Ureter (tissue), 1 donor: ENCODE results near the gene TSC22D2. TPM values are rescaled to one million over a fixed set of nuclear protein-coding genes. Genes with fewer than 3 reads are reported as not detected.
"Not testable (repeated sequence)": the region's sequence is repeated elsewhere in the genome, so short reads cannot be mapped to it uniquely, and the experiment has no call there.

Experiments used
- DNase-seq: peaks from one replicate; pipeline ENCODE4 v3.0.0-alpha.2; 2020; ENCODE audit warnings: low spot score
- total RNA-seq: library from RNA; stranded (reverse); gene quantifications from one replicate; pipeline ENCODE4 v1.2.4, GENCODE V29; 2023
- donor health status: DM: yes; HTN: yes; CAD: no.

The TSC22D2 gene
- total RNA-seq, 1 donor from 2014 or later = 57.9 TPM

DNA sequence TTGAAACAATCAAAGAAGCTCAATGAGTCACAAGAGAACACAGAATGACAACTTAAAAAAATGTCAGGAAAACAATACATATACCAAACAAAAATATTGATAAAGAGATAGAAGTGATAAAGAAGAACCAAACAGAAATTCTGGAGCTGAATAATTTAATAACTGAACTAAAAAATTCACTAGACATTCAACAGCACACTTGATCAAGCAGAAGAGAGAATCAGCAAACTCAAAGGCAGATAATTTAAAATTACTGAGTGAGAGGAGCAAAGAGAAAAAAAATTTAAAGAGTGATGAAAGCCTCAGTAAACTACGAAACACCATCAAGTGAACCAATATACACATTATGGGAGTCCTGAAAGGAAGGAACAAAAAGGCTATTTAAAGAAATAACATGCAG lies 76.3 kb downstream of the TSC22D2 start:
- DNase-seq = no peak

DNA sequence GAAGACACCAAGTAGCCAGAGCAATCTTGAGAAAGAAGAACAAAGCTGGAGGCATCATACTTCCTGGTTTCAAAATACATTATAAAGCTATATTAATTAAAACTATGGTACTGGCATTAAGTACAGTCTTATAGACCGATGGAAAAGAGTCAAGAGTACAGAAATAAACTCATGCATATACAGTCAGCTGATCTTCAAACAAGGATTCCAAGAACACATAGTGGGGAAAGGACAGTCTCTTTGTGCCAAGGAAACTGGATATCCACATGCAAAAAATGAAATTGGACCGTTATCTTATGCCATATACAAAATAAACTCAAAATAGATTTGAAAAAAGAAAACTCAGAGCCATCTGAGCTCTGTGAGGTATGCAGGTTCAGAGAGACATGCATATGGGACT lies 80.8 kb downstream of the TSC22D2 start:
- no peak for DNase-seq

- DNase-seq = no peak
Measured at GRCh38 chr3:150490277-150490986, 82.3 kb downstream of the TSC22D2 start.

- no peak for DNase-seq
Measured at GRCh38 chr3:150494411-150494977, 86.4 kb downstream of the TSC22D2 start.

DNA sequence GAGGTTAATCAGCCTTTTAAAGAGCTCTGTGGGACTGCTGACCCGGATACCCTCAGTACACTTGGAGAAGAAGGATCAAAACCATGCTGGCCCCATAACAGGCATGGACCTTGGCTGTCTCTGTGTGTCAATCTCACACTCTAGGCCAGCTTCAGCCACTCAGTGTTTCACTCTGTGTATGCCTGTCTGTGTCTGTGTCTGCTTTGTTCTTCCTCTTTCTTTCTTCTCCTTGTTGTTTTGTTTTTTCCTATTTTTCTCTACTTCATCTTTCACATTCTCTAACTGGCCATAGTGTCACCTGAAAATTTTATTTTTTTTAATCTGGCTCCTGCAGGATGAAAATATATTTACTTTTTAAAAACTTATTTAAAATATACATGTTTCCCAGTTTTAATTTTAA lies 87.1 kb downstream of the TSC22D2 start:
- no peak for DNase-seq

- DNase-seq = no peak
Measured at GRCh38 chr3:150495563-150496168, 87.6 kb downstream of the TSC22D2 start.

- DNase-seq = no peak
Measured at GRCh38 chr3:150497956-150498355, 89.9 kb downstream of the TSC22D2 start.

DNA sequence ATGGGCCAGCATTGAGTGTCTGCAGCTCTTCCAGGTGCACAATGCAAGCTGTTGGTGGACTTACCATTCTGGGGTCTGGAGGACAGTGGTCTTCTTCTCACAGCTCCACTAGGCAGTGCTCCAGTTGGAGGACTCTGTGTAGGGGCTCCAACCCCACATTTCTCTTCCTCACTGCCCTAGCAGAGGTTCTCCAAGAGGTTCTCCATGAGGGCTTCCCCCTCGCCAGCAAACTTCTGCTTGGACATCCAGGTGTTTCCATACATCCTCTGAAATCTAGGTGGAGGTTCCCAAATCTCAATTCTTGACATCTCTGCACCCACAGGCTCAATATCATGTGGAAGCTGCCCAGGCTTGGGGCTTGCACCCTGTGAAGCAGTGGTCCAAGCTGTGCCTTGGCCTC lies 92.9 kb downstream of the TSC22D2 start:
- DNase-seq = not testable (repeated sequence)

DNA sequence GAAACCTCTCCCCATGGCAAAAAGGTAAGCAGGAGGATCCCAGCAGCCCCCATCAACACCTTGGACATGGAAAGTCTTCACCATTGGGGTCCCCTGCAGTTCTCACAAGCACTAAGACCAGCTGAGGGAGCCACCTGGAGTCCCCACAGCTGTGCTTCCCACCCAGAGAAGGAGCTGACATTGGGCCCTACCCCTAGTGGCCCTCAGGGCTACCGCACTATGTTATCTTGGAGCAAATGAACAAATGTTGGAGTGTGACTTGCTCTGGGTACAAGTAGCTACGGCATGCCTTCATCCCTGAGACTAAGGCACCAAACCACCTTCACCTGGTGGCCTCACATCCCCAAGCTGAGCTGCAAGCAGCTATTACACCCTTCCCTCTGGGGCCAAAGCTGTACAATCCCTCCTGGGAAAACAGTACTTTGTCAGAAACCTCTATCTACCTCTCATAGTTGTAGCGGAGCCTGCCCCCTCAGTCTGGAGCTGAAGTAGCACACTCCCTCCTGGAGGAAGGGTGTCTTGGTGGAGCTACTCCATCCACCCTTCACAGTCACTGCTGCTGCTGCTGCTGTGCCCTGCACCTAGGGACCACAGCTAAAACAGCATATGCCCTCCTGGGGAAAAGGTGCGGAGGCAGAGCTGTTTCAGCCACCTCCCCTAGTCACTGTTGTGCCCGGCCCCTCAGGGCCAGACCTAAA lies 95.5 kb downstream of the TSC22D2 start:
- DNase-seq = no peak

GRCh38 chr3:150504483-150504882 lies 96.4 kb downstream of the TSC22D2 start:
- DNase-seq = no peak

GRCh38 chr3:150508401-150508800 lies 100.3 kb downstream of the TSC22D2 start:
- DNase-seq = no peak

DNA sequence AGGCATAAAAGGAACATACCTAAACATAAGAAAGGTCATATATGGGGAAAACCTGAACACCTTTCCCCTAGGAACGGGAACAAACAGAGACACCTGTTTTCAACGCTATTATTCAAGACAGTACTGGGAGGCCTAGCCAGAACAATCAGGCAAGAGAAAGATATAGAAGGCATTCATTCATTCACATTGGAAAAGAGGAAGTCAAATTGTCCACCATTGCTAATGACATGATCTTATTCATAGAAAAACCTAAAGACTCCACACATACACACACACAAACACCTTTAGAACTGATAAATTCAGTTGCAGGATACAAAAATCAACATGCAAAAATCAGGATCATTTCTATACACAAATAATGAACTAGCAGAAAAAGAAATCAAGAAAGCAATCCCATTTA lies 101.7 kb downstream of the TSC22D2 start:
- DNase-seq = no peak

GRCh38 chr3:150511122-150511821 lies 103.2 kb downstream of the TSC22D2 start:
- no peak for DNase-seq

- DNase-seq = no peak
Measured at GRCh38 chr3:150515210-150515609, 107.1 kb downstream of the TSC22D2 start.

Other genes starting within 250 kb of the TSC22D2 start
- 100 TPM for gene SERP1, start 138.2 kb downstream of the TSC22D2 start, total RNA-seq
- 107 TPM for gene EIF2A, start 138.5 kb downstream of the TSC22D2 start, total RNA-seq
- 110 TPM for gene SELENOT, start 195.0 kb downstream of the TSC22D2 start, total RNA-seq